Fibroblast of lung (primary cell): ENCODE results near the gene FAM151A. TPM values are rescaled to one million over a fixed set of nuclear protein-coding genes. Genes with fewer than 3 reads are reported as not detected.

Experiments
- DNase-seq, 2 donors: peaks; one replicate each; pipeline versions ENCODE4 v3.0.0 to v3.0.0-alpha.2; 2010; ENCODE audit warnings: low read depth in 2 of 2
- H2AFZ ChIP-seq: 2 replicates; pipeline ENCODE4 v1.5.1; 2012; ENCODE audit warnings: low read length, control low read depth, inconsistent platforms
- H3K27ac ChIP-seq: 2 replicates; pipeline ENCODE4 v1.5.1; 2011; ENCODE audit warnings: low read length, control low read depth; ENCODE audit not compliant: insufficient read depth
- H3K27me3 ChIP-seq: 2 replicates; pipeline ENCODE4 v1.5.1; 2011; ENCODE audit warnings: mild to moderate bottlenecking, low read length; ENCODE audit not compliant: control insufficient read depth, insufficient read depth
- H3K36me3 ChIP-seq: 2 replicates; pipeline ENCODE4 v1.5.1; 2011; ENCODE audit warnings: low read length; ENCODE audit not compliant: control insufficient read depth, insufficient read depth
- H3K4me1 ChIP-seq: 2 replicates; pipeline ENCODE4 v1.5.1; 2011; ENCODE audit warnings: low read length; ENCODE audit not compliant: control insufficient read depth, insufficient read depth; ENCODE audit errors: extremely low read depth
- H3K4me2 ChIP-seq: 2 replicates; pipeline ENCODE4 v1.5.1; 2011; ENCODE audit warnings: low read length, control low read depth; ENCODE audit not compliant: insufficient read depth; ENCODE audit errors: extremely low read depth
- H3K4me3 ChIP-seq, 4 experiments: fragments of 200-600 bp in 1 of 4; sonication (generic) in 1 of 4; replicated peaks in 1 of 4; 2 replicates each; pipeline ENCODE4 v1.5.1; 2011 to 2016; ENCODE audit warnings: low read length in 4 of 4, low read depth in 3 of 4, mild to moderate bottlenecking in 3 of 4, control low read depth in 2 of 4, inconsistent platforms in 1 of 4, mixed read lengths in 1 of 4; ENCODE audit not compliant: insufficient read depth in 1 of 4; ENCODE audit errors: control extremely low read depth in 1 of 4
- H3K79me2 ChIP-seq: 2 replicates; pipeline ENCODE4 v1.5.1; 2012; ENCODE audit warnings: mild to moderate bottlenecking, low read length, inconsistent platforms; ENCODE audit not compliant: control insufficient read depth, insufficient read depth
- H3K9ac ChIP-seq: 2 replicates; pipeline ENCODE4 v1.5.1; 2011; ENCODE audit warnings: mild to moderate bottlenecking, low read length, control low read depth; ENCODE audit not compliant: insufficient read depth
- H3K9me3 ChIP-seq: 2 replicates; pipeline ENCODE4 v1.5.1; 2012; ENCODE audit warnings: low read depth, low read length; ENCODE audit not compliant: control insufficient read depth, insufficient read depth
- H4K20me1 ChIP-seq: 2 replicates; pipeline ENCODE4 v1.5.1; 2011; ENCODE audit warnings: low read length; ENCODE audit not compliant: control insufficient read depth, insufficient read depth; ENCODE audit errors: extremely low read depth
- EZH2 ChIP-seq: IDR thresholded peaks from 2 replicates; pipeline ENCODE4 v1.5.1; 2012; ENCODE audit warnings: low read length, control low read depth, mild to moderate bottlenecking; ENCODE audit errors: missing control alignments
- polyA minus RNA-seq: library from RNA; depleted of rRNA, polyadenylated mRNA; stranded (reverse); fragments of >200 nt; gene quantifications from 2 replicates; pipeline ENCODE4 v1.2.3, GENCODE V29; 2011; ENCODE audit warnings: low replicate concordance
- polyA plus RNA-seq, 2 donors: library from polyadenylated mRNA; depleted of rRNA in 1 of 2; stranded (reverse) in 1 of 2; unstranded in 1 of 2; fragments of >200 nt; gene quantifications; 2 replicates each; pipeline ENCODE4 v1.2.1, GENCODE V29; 2011 to 2012; ENCODE audit warnings: missing spikeins in 1 of 2
- total RNA-seq: library from RNA; depleted of rRNA; stranded (reverse); fragments of >200 nt; gene quantifications from 2 replicates; pipeline ENCODE4 v1.2.1, GENCODE V29; 2014
- TF ChIP-seq, protein P1 (sequence below), 2 donors: IDR thresholded peaks in 1 of 2; conservative IDR thresholded peaks in 1 of 2; 1 replicate in 1 of 2; 2 replicates in 1 of 2; pipeline ENCODE4 v1.5.1; 2011 to 2012; ENCODE audit warnings: low read length in 2 of 2, control low read depth in 1 of 2, inconsistent platforms in 1 of 2, low read depth in 1 of 2, mild to moderate bottlenecking in 1 of 2

The FAM151A gene
- total RNA-seq (not detected in 2 replicates), polyA plus RNA-seq (not detected in 2 replicates), polyA minus RNA-seq (not detected in 2 replicates)
- polyA plus RNA-seq (2012): not detected in 2 replicates

DNA sequence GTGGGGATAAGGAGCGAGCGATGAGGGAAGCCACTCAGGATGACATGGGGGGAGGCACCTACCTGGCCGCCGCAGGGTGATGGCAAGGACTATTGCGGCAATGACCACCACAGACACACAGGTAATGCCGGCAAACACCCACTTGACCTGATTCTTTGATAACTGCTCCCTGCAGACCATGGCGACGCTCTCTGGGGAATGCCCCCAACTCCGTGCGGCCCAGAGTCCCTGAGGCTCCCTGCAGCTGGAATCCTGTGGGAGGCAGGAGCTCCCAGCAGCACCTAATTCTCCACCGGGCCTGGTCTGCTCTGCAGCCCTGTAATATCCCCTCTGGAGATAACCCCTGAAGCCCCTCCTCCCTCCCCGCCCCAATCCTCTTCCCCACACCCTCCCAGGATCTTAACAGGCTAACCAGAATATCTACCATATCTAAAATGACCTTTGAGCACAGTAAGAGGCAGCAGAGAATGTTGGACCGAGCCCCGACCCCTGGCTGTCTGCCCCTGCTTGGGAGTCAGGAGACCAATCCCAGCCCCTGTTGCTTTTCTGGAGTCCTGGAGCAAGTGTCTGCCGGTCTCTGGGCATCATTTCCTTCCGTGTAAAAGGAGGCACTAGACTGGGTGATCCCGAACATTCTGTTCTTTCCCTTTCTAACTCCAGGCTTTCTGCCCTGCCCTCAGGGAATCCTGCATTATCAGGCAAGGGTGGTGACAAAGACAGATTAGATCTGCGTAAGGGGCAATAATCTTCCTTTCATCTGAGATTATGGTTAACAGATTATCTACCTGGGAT is at the start of gene FAM151A:
FAM151A (minus strand) TSS at position 310 of the 792 bp plus-strand sequence; CDS start at position 180, 130 bp downstream.
- no peaks in the 10 kb centered on the region for H3K36me3 ChIP-seq
- peaks cover 2% of the 10 kb centered on the region for H3K27me3 ChIP-seq
- H3K79me2 ChIP-seq: no peaks in the 10 kb centered on the region
- H3K4me1 ChIP-seq: no peaks in the 10 kb centered on the region
- no peak for DNase-seq
- H3K9me3 ChIP-seq: no peaks in the 10 kb centered on the region
- H2AFZ ChIP-seq: no peak within 1 kb of the TSS
- no peaks in the 10 kb centered on the region for H4K20me1 ChIP-seq
- no peak within 1 kb of the TSS for H3K9ac ChIP-seq
- H3K4me2 ChIP-seq: no peak within 1 kb of the TSS
- no peak within 1 kb of the TSS for H3K27ac ChIP-seq
- TF ChIP-seq, protein P1, sequence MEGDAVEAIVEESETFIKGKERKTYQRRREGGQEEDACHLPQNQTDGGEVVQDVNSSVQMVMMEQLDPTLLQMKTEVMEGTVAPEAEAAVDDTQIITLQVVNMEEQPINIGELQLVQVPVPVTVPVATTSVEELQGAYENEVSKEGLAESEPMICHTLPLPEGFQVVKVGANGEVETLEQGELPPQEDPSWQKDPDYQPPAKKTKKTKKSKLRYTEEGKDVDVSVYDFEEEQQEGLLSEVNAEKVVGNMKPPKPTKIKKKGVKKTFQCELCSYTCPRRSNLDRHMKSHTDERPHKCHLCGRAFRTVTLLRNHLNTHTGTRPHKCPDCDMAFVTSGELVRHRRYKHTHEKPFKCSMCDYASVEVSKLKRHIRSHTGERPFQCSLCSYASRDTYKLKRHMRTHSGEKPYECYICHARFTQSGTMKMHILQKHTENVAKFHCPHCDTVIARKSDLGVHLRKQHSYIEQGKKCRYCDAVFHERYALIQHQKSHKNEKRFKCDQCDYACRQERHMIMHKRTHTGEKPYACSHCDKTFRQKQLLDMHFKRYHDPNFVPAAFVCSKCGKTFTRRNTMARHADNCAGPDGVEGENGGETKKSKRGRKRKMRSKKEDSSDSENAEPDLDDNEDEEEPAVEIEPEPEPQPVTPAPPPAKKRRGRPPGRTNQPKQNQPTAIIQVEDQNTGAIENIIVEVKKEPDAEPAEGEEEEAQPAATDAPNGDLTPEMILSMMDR (conservative IDR thresholded peaks at IDR 0.05 in 1 of 2, IDR thresholded peaks at IDR 0.05 in 1 of 2; ENCODE audit: low read depth in 1 of 2, low read length in 2 of 2): no peak
- no peak for TF ChIP-seq EZH2
- H3K4me3 ChIP-seq: no peak within 1 kb of the TSS

DNA sequence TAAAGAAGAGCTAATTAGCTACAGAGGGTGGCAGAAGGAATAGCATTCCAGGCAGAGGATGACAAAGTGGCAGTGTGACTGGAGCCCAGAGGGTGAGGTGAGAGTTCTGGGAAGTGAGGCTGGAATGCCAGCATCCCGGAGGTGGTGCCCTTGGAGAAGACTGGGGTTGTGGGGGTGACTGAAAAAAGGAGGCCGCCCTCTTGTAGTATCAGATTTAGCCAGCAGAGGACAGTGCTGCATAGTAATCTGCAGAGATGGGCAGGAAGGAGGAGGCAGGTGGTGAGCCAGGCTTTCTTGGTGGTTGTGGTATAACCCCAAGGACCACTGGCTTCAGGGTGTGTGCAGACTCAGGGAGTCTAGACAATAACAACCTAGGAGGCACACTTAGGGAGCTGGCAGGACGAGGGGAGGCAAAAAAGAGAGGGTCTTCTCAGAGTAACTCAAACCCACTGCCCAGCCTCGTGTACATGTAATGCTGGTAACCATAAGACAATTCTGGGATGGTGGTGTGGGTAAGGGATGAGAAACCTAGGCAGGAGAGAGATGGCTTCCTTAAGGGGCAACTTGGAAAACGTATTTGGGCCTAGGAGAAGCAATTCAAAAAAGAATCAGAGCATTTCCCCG is 48.8 kb upstream of the FAM151A start:
- Histone ChIP-seq H3K4me1 (no peaks in the 10 kb centered on the region), H3K36me3 (no peaks in the 10 kb centered on the region), H4K20me1 (no peaks in the 10 kb centered on the region), H3K9ac (no peak overlapping the region), H3K27me3 (no peaks in the 10 kb centered on the region), H3K27ac (no peak overlapping the region), H2AFZ (no peak overlapping the region), H3K9me3 (no peaks in the 10 kb centered on the region), H3K79me2 (no peaks in the 10 kb centered on the region), H3K4me3 (no peak overlapping the region), H3K4me2 (no peak overlapping the region)
- peak; percentile 36 to 47 for DNase-seq
- TF ChIP-seq EZH2: peak; percentile 30
- TF ChIP-seq, protein P1 (conservative IDR thresholded peaks at IDR 0.05 in 1 of 2, IDR thresholded peaks at IDR 0.05 in 1 of 2; ENCODE audit: low read depth in 1 of 2, low read length in 2 of 2): peak; percentile 91 to 94

DNA sequence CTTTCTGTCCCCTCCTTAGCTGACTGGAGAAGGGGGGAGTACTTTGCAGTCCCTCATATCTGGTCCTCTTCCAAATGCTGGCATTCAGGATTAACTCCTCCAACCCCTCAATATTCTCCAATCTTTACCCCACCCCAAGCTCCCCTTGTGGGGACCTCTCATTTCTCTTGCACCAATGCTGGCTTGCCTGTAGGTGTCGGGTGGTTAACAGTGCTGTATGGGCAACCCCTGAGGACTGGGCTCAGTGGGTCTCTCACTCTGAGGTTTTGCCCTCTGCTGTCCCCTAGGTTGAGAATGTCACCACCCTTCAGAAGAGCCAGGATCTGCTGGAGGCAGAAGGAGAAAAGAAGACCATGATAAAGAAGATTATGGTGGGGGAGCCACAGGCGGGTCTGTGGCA is 45.2 kb upstream of the FAM151A start:
- H3K4me2 ChIP-seq: no peak overlapping the region
- DNase-seq: no peak
- TF ChIP-seq, protein P1 (conservative IDR thresholded peaks at IDR 0.05 in 1 of 2, IDR thresholded peaks at IDR 0.05 in 1 of 2; ENCODE audit: low read depth in 1 of 2, low read length in 2 of 2): no peak
- TF ChIP-seq EZH2: no peak
- no peak overlapping the region for H2AFZ ChIP-seq
- no peak overlapping the region for H3K4me3 ChIP-seq
- no peaks in the 10 kb centered on the region for H4K20me1 ChIP-seq
- H3K79me2 ChIP-seq: no peaks in the 10 kb centered on the region
- H3K9me3 ChIP-seq: no peaks in the 10 kb centered on the region
- H3K9ac ChIP-seq: no peak overlapping the region
- H3K4me1 ChIP-seq: no peaks in the 10 kb centered on the region
- H3K36me3 ChIP-seq: no peaks in the 10 kb centered on the region
- H3K27me3 ChIP-seq: no peaks in the 10 kb centered on the region
- H3K27ac ChIP-seq: no peak overlapping the region
